Esophagus muscularis mucosa (tissue), 4 donors: Measurements from ENCODE around the gene ZC3H6. TPM values are rescaled to one million over a fixed set of nuclear protein-coding genes. Genes with fewer than 3 reads are reported as not detected.

Source experiments
- DNase-seq: peaks from one replicate; pipeline ENCODE4 v3.0.0-alpha.2; 2017; ENCODE audit errors: extremely low spot score
- H3K27ac ChIP-seq, 4 donors: fragments of 200-600 bp; sonication (generic); replicated peaks in 1 of 4; 1 replicate in 3 of 4; 2 replicates in 1 of 4; pipeline ENCODE4 v1.5.1; 2016 to 2019; ENCODE audit warnings: mild to moderate bottlenecking in 1 of 4
- H3K27me3 ChIP-seq, 4 donors: fragments of 200-600 bp; sonication (generic); one replicate each; pipeline versions ENCODE4 v1.5.1 to v1.6.0; 2016 to 2019
- H3K36me3 ChIP-seq, 4 donors: fragments of 200-600 bp; sonication (generic); one replicate each; pipeline ENCODE4 v1.5.1; 2016 to 2019
- H3K4me1 ChIP-seq, 4 donors: fragments of 200-600 bp; sonication (generic); one replicate each; pipeline ENCODE4 v1.5.1; 2016 to 2019
- H3K4me3 ChIP-seq, 4 donors: fragments of 200-600 bp; sonication (generic); 1 replicate in 2 of 4; 2 replicates in 2 of 4; pipeline ENCODE4 v1.5.1; 2016 to 2019; ENCODE audit warnings: mild to moderate bottlenecking in 4 of 4, moderate library complexity in 1 of 4
- H3K9me3 ChIP-seq, 4 donors: fragments of 200-600 bp; sonication (generic); 1 replicate in 3 of 4; 2 replicates in 1 of 4; pipeline ENCODE4 v1.5.1; 2016 to 2019
- EP300 ChIP-seq: sonication (generic); formaldehyde crosslinking; IDR thresholded peaks from one replicate; pipeline ENCODE4 v1.6.1; 2017; ENCODE audit warnings: antibody characterized with exemption
- POLR2A ChIP-seq: fragments of 450-650 bp; IDR thresholded peaks from one replicate; pipeline ENCODE4 v1.6.1; 2017; ENCODE audit warnings: antibody characterized with exemption, moderate library complexity, mild to moderate bottlenecking, low read depth
- POLR2AphosphoS5 ChIP-seq, 2 donors: sonication (generic); formaldehyde crosslinking; IDR thresholded peaks; one replicate each; pipeline ENCODE4 v1.6.1; 2017; ENCODE audit warnings: antibody characterized with exemption in 2 of 2
- WGBS: methylation state at CpG from one replicate; pipeline ENCODE4 v1.1.5; 2018; 5-methylcytosine and 5-hydroxymethylcytosine counted together
- intact Hi-C: fragments of 100-400 bp; cut with DNase I; formaldehyde crosslinking; loops from one replicate; pipeline ENCODE4 v1.15.1; 2023
- total RNA-seq, 4 donors: library from RNA; depleted of rRNA; stranded (reverse); fragments of >200 nt; gene quantifications; one replicate each; pipeline versions ENCODE4 v1.1.0 to v1.2.1, GENCODE V29; 2016
- TF ChIP-seq, protein P1 (sequence below), 3 experiments: fragments of 200-600 bp in 2 of 3; fragments of 450-650 bp in 1 of 3; sonication (generic) in 2 of 3; IDR thresholded peaks; one replicate each; pipeline ENCODE4 v1.5.1; 2017 to 2019; ENCODE audit warnings: antibody characterized with exemption in 3 of 3, mild to moderate bottlenecking in 2 of 3, moderate library complexity in 1 of 3

Gene ZC3H6
- total RNA-seq, 4 donors from 2014 or later, result 12.8 to 22.0 (median 16.8) TPM

DNA sequence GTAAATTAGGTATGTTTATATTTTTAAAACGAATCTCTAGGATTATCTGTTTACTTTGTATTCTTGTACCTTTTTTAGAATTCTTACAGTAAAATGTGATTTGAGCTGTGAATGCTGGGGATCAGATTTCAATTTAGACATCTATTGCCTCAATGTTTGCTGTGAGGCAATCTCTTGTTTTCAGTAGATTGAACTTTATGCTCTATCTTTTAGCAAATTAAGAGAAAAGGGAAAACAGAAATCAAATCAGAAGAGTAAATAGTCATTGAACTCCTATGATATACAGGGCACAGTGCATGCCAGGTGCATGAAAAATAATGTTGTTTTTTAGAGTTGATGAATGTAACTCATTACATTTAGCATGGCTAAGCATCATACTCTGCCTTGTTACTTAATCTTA, 39.5 kb downstream of the ZC3H6 start:
- intact Hi-C loops, result no loop called here
- Histone ChIP-seq H3K27ac (no peak overlapping the region), H3K4me1 (peaks cover 0 to 4% (median 0%) of the 10 kb centered on the region in 4 donors), H3K36me3 (peaks cover 8 to 70% (median 33%) of the 10 kb centered on the region in 4 donors), H3K4me3 (no peak overlapping the region), H3K27me3 (no peaks in the 10 kb centered on the region), H3K9me3 (no peaks in the 10 kb centered on the region)
- 83% methylated on average over 1 of the region's 1 CpG for WGBS
- DNase-seq, result no peak
- TF ChIP-seq EP300, result no peak
- TF ChIP-seq, protein P1, sequence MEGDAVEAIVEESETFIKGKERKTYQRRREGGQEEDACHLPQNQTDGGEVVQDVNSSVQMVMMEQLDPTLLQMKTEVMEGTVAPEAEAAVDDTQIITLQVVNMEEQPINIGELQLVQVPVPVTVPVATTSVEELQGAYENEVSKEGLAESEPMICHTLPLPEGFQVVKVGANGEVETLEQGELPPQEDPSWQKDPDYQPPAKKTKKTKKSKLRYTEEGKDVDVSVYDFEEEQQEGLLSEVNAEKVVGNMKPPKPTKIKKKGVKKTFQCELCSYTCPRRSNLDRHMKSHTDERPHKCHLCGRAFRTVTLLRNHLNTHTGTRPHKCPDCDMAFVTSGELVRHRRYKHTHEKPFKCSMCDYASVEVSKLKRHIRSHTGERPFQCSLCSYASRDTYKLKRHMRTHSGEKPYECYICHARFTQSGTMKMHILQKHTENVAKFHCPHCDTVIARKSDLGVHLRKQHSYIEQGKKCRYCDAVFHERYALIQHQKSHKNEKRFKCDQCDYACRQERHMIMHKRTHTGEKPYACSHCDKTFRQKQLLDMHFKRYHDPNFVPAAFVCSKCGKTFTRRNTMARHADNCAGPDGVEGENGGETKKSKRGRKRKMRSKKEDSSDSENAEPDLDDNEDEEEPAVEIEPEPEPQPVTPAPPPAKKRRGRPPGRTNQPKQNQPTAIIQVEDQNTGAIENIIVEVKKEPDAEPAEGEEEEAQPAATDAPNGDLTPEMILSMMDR (IDR thresholded peaks at IDR 0.05), result no peak
- no peak for TF ChIP-seq POLR2AphosphoS5 (IDR thresholded peaks at IDR 0.05)
- no peak for TF ChIP-seq POLR2A

DNA sequence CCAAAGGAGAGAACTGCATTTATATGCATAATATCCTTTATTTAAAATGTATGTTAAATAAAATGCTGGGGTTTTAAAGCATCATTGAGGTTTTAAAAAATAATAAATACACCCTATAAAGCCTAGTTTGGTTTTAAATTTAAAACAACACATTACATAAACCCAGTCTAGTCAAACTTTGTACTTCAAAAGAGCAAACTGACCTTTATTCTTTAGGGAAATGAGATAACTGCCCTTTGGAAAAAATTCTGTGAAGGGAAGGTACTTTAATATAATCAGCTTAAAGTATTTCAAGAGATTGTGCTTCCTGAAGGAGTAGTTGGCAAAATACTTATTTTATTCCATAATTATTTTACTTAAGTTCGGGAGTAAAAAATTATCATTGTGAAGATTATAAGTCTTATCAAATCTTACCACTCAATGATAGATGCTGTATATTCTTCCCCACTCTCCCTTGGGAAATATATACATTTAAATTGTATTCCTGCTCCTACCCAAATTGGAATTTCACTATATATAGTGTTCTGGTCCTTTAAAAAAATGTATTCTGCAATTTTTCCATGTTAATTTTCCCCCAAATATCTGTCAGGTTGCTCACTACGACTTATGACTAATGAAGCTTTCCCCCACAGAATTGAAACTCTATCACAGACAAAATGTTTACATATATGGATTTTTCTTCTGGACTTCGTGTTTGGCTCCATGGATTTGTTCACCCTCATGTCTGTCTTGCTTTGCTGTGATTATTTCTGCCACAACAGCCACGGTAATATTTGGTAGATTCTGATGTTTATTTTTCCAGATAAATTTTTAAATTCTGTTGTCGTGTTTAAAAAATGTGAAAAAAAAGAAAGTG, 42.1 kb downstream of the ZC3H6 start:
- Histone ChIP-seq H3K36me3 (peaks cover 0 to 51% (median 23%) of the 10 kb centered on the region in 4 donors), H3K4me1 (peaks cover 0 to 4% (median 0%) of the 10 kb centered on the region in 4 donors), H3K27ac (no peak overlapping the region), H3K27me3 (no peaks in the 10 kb centered on the region), H3K9me3 (no peaks in the 10 kb centered on the region), H3K4me3 (no peak overlapping the region)
- intact Hi-C loops, result no loop called here
- TF ChIP-seq EP300 (no peak), POLR2A (no peak)
- TF ChIP-seq, protein P1 (IDR thresholded peaks at IDR 0.05), result no peak
- 53% methylated on average over 5 of the region's 5 CpGs for WGBS
- DNase-seq, result no peak

DNA sequence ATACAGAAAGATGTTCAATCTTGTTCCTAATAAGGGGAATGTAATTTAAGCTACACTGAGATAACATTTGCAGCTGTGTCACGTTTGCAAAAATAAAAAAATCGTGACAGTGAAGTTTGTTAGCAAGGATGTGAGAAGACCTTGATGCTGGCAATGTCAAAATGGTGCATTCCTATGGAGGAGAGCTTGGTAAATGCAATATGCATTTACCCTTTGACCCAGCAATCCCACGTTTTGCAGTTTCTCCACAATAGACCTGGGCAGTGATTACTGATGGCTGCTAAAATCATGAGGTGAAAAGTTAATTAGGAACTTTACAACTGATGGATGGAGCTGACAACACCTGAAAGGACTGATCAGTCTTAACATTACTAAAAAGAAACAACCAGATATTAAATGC, 43.1 kb downstream of the ZC3H6 start:
- intact Hi-C loops, result no loop called here
- 73% methylated on average over 3 of the region's 3 CpGs for WGBS
- Histone ChIP-seq H3K27ac (no peak overlapping the region), H3K27me3 (no peaks in the 10 kb centered on the region), H3K9me3 (no peaks in the 10 kb centered on the region), H3K36me3 (peaks cover 0 to 51% (median 22%) of the 10 kb centered on the region in 4 donors), H3K4me1 (peaks cover 0 to 4% (median 0%) of the 10 kb centered on the region in 4 donors), H3K4me3 (no peak overlapping the region)
- TF ChIP-seq POLR2A (no peak), EP300 (no peak), POLR2AphosphoS5 (IDR thresholded peaks at IDR 0.05) (no peak)
- TF ChIP-seq, protein P1 (IDR thresholded peaks at IDR 0.05), result no peak
- DNase-seq, result no peak

DNA sequence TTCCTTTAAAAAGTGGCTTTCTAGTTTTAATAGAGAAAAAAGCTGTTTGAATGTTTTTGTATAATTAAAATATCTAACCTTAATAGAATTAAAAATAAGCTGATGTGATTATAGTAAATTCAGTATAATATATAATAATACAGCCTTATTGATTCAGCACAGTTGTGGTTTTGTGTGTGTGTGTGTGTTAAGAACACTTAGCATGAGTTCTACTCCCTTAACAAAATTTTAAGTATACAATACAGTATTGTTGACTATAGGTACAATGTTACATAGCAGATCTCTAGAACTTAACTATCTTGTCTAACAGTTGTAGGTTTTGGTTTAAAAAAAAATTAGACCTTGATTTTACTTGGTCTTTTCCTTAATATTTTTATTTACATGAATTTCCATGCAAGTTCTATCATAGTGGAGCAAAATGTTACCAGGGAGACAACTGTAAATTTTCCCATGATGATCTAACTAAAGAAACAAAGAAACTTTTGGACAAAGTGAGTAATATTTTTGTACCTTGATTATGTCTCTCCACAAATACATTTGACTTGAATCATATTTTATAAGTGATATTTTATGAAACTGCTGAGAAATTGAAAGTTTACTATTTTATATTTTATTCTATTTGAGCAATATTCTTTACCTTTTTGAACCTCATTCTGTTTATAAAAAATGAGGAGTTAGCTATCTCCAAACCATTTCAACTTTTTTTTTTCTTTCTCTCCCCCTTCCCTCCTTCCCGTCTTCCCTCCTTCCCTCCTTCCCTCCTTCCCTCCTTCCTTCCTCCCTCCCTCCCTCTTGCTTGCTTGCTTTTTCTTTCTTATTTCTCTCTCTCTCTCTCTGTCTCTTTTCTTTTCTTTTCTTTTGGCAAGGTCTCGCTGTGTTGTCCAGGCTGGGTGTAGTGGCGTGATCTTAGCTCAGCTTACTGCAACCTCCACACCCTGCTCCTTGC, 46.3 kb downstream of the ZC3H6 start:
- H3K27ac ChIP-seq, result no peak overlapping the region
- intact Hi-C loops, result no loop called here
- peaks cover 0 to 4% (median 0%) of the 10 kb centered on the region in 4 donors for H3K4me1 ChIP-seq
- peaks cover 11 to 62% (median 40%) of the 10 kb centered on the region in 4 donors for H3K36me3 ChIP-seq
- H3K4me3 ChIP-seq, result no peak overlapping the region
- 88% methylated on average over 3 of the region's 3 CpGs for WGBS
- no peaks in the 10 kb centered on the region for H3K27me3 ChIP-seq
- DNase-seq, result no peak
- no peak for TF ChIP-seq POLR2A
- TF ChIP-seq EP300, result no peak
- no peaks in the 10 kb centered on the region for H3K9me3 ChIP-seq

DNA sequence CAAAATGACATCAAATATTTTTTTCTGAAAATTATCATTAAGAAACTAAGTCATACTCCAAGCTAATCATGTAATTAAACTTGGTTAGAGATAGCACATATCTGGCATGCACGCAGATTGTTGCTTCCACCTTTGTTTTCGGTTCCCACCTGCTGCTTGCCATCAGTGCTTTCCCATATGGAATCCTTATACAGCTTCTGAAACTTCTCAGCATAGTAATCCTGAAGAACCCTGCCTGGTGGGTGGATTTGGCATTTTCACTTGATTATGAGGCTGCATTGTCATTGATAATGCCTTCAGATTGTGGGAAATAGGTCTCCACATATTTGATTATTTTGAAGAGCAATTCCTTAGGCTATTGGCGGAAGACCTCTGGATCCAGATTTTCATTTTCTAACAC, 47.5 kb downstream of the ZC3H6 start:
- H3K27ac ChIP-seq, result no peak overlapping the region
- no peak for DNase-seq
- 94% methylated on average over 3 of the region's 3 CpGs for WGBS

More for the DNA sequence above, 47.5 kb downstream of the ZC3H6 start:
- Histone ChIP-seq H3K9me3 (no peaks in the 10 kb centered on the region), H3K4me1 (no peaks in the 10 kb centered on the region), H3K27me3 (no peaks in the 10 kb centered on the region), H3K4me3 (no peak overlapping the region), H3K36me3 (peaks cover 13 to 71% (median 43%) of the 10 kb centered on the region in 4 donors)
- no peak for TF ChIP-seq POLR2AphosphoS5 (IDR thresholded peaks at IDR 0.05)
- TF ChIP-seq EP300, result no peak
- TF ChIP-seq POLR2A, result no peak
- TF ChIP-seq, protein P1 (IDR thresholded peaks at IDR 0.05), result no peak
- intact Hi-C loops, result no loop called here
